DMS79 treated with DMSO at 0.1 percent for 48 hours (cell line): ENCODE results near the gene CADPS2.
A peak's percentile ranks its signal among the peaks of the same experiment; 100 is the strongest.

Source experiments
- DNase-seq: peaks from one replicate; lab custom pipeline; 2025; lab: John Stamatoyannopoulos, UW

The CADPS2 gene

GRCh38 chr7:122528879-122529481, 357.3 kb downstream of the CADPS2 start:
- DNase-seq, result peak; percentile 2

GRCh38 chr7:122525355-122525754, 360.9 kb downstream of the CADPS2 start:
- DNase-seq, result no peak

- no peak for DNase-seq
Measured at GRCh38 chr7:122521767-122522166, 364.5 kb downstream of the CADPS2 start.

GRCh38 chr7:122520971-122521555, 365.2 kb downstream of the CADPS2 start:
- no peak for DNase-seq

- DNase-seq, result no peak
Measured at GRCh38 chr7:122518488-122518887, 367.8 kb downstream of the CADPS2 start.

GRCh38 chr7:122517576-122517975, 368.7 kb downstream of the CADPS2 start:
- no peak for DNase-seq

- no peak for DNase-seq
Measured at GRCh38 chr7:122515404-122515803, 370.9 kb downstream of the CADPS2 start.

GRCh38 chr7:122511268-122511667, 375.0 kb downstream of the CADPS2 start:
- DNase-seq, result no peak

GRCh38 chr7:122507591-122507990, 378.7 kb downstream of the CADPS2 start:
- DNase-seq, result no peak

GRCh38 chr7:122492007-122492406, 394.3 kb downstream of the CADPS2 start:
- DNase-seq, result no peak

- DNase-seq, result no peak
Measured at GRCh38 chr7:122488241-122488640, 398.0 kb downstream of the CADPS2 start.

- DNase-seq, result no peak
Measured at GRCh38 chr7:122487131-122487530, 399.1 kb downstream of the CADPS2 start.

GRCh38 chr7:122485856-122486255, 400.4 kb downstream of the CADPS2 start:
- no peak for DNase-seq

GRCh38 chr7:122482212-122482611, 404.0 kb downstream of the CADPS2 start:
- DNase-seq, result no peak

GRCh38 chr7:122470859-122471258, 415.4 kb downstream of the CADPS2 start:
- no peak for DNase-seq

GRCh38 chr7:122468945-122469344, 417.3 kb downstream of the CADPS2 start:
- DNase-seq, result no peak

- DNase-seq, result no peak
Measured at GRCh38 chr7:122467661-122468449, 418.4 kb downstream of the CADPS2 start.

- DNase-seq, result no peak
Measured at GRCh38 chr7:122465296-122465695, 421.0 kb downstream of the CADPS2 start.

- DNase-seq, result no peak
Measured at GRCh38 chr7:122463631-122464030, 422.6 kb downstream of the CADPS2 start.

- no peak for DNase-seq
Measured at GRCh38 chr7:122460936-122461335, 425.3 kb downstream of the CADPS2 start.

GRCh38 chr7:122457969-122458368, 428.3 kb downstream of the CADPS2 start:
- DNase-seq, result no peak

- no peak for DNase-seq
Measured at GRCh38 chr7:122457325-122457724, 428.9 kb downstream of the CADPS2 start.

GRCh38 chr7:122454776-122455507, 431.3 kb downstream of the CADPS2 start:
- DNase-seq, result no peak
